OCI-LY3 (cell line): ENCODE measurements around the gene ZNF534.

Experiments used
- H2AFZ ChIP-seq: fragments of 200-600, 300-600 bp; shearing (Covaris generic); 2 replicates; pipeline ENCODE4 v1.6.0; 2014; ENCODE audit warnings: antibody characterized with exemption, low read depth, low read length
- H3K27ac ChIP-seq: fragments of 200-600, 300-600 bp; sonication (generic); 2 replicates; pipeline ENCODE4 v1.5.1; 2014; ENCODE audit warnings: mild to moderate bottlenecking, low read length, moderate library complexity, mixed read lengths
- H3K27me3 ChIP-seq: fragments of 200-600, 300-600 bp; sonication (generic); 2 replicates; pipeline ENCODE4 v1.6.1; 2014; ENCODE audit warnings: low read depth, low read length, mixed read lengths
- H3K36me3 ChIP-seq: fragments of 200-600, 300-600 bp; sonication (generic); replicated peaks from 2 replicates; pipeline ENCODE3; 2014; ENCODE audit warnings: low read depth, low read length, mixed read lengths
- H3K4me1 ChIP-seq: fragments of 300-600, 200-600 bp; sonication (generic); 2 replicates; pipeline ENCODE4 v1.6.1; 2014; ENCODE audit warnings: low read length, mixed read lengths
- H3K4me2 ChIP-seq: fragments of 200-600, 300-600 bp; sonication (generic); 2 replicates; pipeline ENCODE4 v1.6.1; 2014; ENCODE audit warnings: low read length, mixed read lengths
- H3K4me3 ChIP-seq: fragments of 300-600, 200-600 bp; sonication (generic); 2 replicates; pipeline ENCODE4 v1.5.1; 2014; ENCODE audit warnings: antibody characterized with exemption, mild to moderate bottlenecking, low read length, moderate library complexity
- H3K79me2 ChIP-seq: fragments of 300-600, 200-600 bp; shearing (Covaris generic); 2 replicates; pipeline ENCODE4 v1.6.1; 2014; ENCODE audit warnings: mild to moderate bottlenecking, low read length, mixed read lengths
- H3K9ac ChIP-seq: fragments of 300-600, 200-600 bp; shearing (Covaris generic); 2 replicates; pipeline ENCODE4 v1.6.0; 2014; ENCODE audit warnings: mild to moderate bottlenecking, low read length, moderate library complexity
- H3K9me3 ChIP-seq: fragments of 200-600, 300-600 bp; shearing (Covaris generic); 2 replicates; pipeline ENCODE4 v1.6.1; 2014; ENCODE audit warnings: low read length, mixed read lengths; ENCODE audit not compliant: insufficient read depth
- H4K20me1 ChIP-seq: fragments of 200-600, 300-600 bp; sonication (generic); 2 replicates; pipeline ENCODE4 v1.6.1; 2016; ENCODE audit warnings: low read length, mixed read lengths; ENCODE audit not compliant: insufficient read depth
- EZH2phosphoT487 ChIP-seq: fragments of 200-600 bp; shearing (Covaris generic); IDR thresholded peaks from 2 replicates; pipeline ENCODE4 v1.6.1; 2018; ENCODE audit warnings: antibody characterized with exemption, mixed run types, low read depth
- TF ChIP-seq, protein P1 (sequence below): fragments of 200-600, 300-600 bp; sonication (generic); IDR thresholded peaks from 2 replicates; pipeline ENCODE4 v1.5.1; 2014; ENCODE audit warnings: antibody characterized with exemption, low read length, low read depth

Gene ZNF534

DNA sequence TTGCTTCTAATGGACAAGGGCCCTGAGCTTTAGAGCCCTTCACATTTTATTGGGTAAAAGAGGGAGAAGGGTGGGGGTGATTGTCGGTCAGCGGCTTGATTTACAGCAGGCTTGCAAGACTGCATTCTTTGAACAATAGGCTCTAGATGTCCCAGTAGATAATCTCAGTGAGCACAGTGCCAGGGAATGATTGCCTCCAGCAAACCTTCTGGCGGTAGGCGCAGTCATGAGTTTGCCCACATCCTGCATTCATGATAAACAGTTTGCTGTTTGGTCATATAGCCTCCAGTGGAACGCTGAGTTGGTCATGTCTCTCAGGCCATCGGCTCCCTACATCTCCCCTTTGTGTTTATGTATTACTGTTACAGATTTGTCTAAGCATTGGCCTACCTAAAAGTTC lies 18.7 kb upstream of the ZNF534 start:
- TF ChIP-seq, protein P1, sequence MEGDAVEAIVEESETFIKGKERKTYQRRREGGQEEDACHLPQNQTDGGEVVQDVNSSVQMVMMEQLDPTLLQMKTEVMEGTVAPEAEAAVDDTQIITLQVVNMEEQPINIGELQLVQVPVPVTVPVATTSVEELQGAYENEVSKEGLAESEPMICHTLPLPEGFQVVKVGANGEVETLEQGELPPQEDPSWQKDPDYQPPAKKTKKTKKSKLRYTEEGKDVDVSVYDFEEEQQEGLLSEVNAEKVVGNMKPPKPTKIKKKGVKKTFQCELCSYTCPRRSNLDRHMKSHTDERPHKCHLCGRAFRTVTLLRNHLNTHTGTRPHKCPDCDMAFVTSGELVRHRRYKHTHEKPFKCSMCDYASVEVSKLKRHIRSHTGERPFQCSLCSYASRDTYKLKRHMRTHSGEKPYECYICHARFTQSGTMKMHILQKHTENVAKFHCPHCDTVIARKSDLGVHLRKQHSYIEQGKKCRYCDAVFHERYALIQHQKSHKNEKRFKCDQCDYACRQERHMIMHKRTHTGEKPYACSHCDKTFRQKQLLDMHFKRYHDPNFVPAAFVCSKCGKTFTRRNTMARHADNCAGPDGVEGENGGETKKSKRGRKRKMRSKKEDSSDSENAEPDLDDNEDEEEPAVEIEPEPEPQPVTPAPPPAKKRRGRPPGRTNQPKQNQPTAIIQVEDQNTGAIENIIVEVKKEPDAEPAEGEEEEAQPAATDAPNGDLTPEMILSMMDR = no peak
- H3K4me2 ChIP-seq = no peak overlapping the region
- no peaks in the 10 kb centered on the region for H3K27me3 ChIP-seq
- no peaks in the 10 kb centered on the region for H3K4me1 ChIP-seq
- no peaks in the 10 kb centered on the region for H3K36me3 ChIP-seq
- H3K79me2 ChIP-seq = no peaks in the 10 kb centered on the region
- no peak overlapping the region for H3K4me3 ChIP-seq
- H4K20me1 ChIP-seq = no peaks in the 10 kb centered on the region
- no peak overlapping the region for H2AFZ ChIP-seq
- no peak overlapping the region for H3K27ac ChIP-seq
- no peak overlapping the region for H3K9ac ChIP-seq
- H3K9me3 ChIP-seq = peaks cover 10% of the 10 kb centered on the region

DNA sequence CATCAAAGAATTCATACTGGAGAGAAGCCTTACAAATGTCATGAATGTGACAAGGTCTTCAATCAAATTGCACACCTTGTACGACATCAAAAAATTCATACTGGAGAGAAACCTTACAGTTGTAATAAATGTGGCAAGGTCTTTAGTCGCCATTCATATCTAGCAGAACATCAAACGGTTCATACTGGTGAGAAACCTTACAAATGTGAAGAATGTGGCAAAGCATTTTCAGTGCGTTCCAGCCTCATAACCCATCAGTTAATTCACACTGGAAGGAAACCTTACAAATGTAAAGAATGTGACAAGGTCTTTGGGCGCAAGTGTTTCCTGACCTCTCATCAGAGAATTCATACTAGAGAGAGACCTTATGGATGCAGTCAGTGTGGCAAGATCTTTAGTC lies 13.2 kb upstream of the ZNF534 start:
- H3K27ac ChIP-seq = no peak overlapping the region
- H3K4me1 ChIP-seq = no peaks in the 10 kb centered on the region
- H3K9me3 ChIP-seq = peaks cover 22% of the 10 kb centered on the region; the same call in 1 of the 2 replicates
- H3K79me2 ChIP-seq = no peaks in the 10 kb centered on the region
- H4K20me1 ChIP-seq = no peaks in the 10 kb centered on the region
- H3K27me3 ChIP-seq = no peaks in the 10 kb centered on the region
- H3K4me3 ChIP-seq = no peak overlapping the region
- TF ChIP-seq EZH2phosphoT487 = no peak
- TF ChIP-seq, protein P1 = no peak
- no peak overlapping the region for H3K9ac ChIP-seq
- no peak overlapping the region for H3K4me2 ChIP-seq
- H2AFZ ChIP-seq = no peak overlapping the region
- no peaks in the 10 kb centered on the region for H3K36me3 ChIP-seq

DNA sequence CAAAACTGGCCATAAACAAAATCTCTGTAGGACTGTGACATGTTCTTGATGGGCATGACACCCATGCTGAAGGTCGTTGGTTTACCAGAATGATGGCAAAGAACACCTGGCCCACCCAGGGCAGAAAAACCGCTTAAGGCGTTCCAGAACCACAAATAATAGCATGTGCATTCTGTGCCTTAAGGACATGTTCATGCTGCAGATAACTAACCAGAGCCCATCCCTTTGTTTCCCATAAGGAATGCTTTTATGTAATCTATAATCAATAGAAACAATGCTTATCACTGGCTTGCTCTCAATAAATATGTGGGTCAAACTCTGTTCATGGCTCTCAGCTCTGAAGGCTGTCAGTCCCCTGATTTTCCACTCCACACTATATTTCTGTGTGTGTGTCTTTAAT lies 13.2 kb downstream of the ZNF534 start:
- no peak overlapping the region for H3K4me3 ChIP-seq
- no peak for TF ChIP-seq EZH2phosphoT487

DNA sequence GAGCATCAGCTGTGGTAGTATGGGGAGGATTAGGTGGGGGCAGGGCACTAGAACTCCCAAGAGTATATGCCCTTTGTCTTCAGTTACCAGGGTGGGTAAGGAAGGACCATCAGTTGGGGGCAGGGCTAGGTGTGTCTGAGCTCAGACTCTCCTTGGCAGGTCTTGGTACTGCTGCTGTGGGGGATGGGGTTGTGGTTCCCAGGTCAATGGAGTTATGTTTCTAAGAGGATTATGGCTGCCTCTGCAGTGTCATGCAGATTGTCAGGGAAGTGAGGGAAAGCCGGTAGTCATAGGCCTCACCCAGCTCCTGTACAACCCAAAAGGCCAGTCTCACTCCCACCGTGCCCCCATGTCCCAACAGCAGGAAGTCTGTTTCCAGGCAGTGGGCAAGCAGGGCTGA lies 15.6 kb downstream of the ZNF534 start:
- Histone ChIP-seq H3K27me3 (no peaks in the 10 kb centered on the region), H3K36me3 (no peaks in the 10 kb centered on the region), H3K4me3 (no peak overlapping the region), H3K4me1 (no peaks in the 10 kb centered on the region), H3K4me2 (no peak overlapping the region), H3K9ac (no peak overlapping the region), H4K20me1 (no peaks in the 10 kb centered on the region), H3K79me2 (no peaks in the 10 kb centered on the region), H3K9me3 (0 out of 2 replicates have a peak, but pooled peaks cover 7% of the 10 kb centered on the region), H2AFZ (no peak overlapping the region), H3K27ac (no peak overlapping the region)
- TF ChIP-seq, protein P1 = no peak
- TF ChIP-seq EZH2phosphoT487 = no peak

More for the DNA sequence above, 13.2 kb downstream of the ZNF534 start:
- Histone ChIP-seq H3K27ac (no peak overlapping the region), H4K20me1 (no peaks in the 10 kb centered on the region), H3K27me3 (no peaks in the 10 kb centered on the region), H3K9ac (no peak overlapping the region), H2AFZ (no peak overlapping the region), H3K79me2 (no peaks in the 10 kb centered on the region), H3K4me2 (no peak overlapping the region), H3K36me3 (no peaks in the 10 kb centered on the region), H3K9me3 (0 out of 2 replicates have a peak, but pooled peaks cover 11% of the 10 kb centered on the region), H3K4me1 (no peaks in the 10 kb centered on the region)

DNA sequence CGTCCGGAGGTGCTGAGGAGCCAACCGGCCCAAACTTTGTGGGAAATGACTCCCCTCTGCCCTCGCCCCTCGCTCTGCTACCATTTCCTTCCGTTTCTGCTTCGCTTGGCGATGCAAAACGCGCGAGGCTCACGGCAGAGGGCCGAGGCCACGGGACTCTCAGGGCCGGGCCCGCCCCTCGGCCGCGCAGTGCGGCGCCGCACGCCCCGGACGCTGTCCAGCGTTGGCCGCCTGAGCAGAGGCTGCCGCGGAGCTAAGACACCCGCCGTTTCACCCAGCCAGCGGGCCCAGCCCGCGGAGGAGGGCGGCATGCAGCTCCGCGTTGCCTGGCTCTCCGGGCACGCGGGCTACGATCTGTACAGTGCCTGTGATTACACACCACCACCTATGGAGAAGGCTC lies 22.3 kb downstream of the ZNF534 start:
- H3K9ac ChIP-seq = no peak overlapping the region
- H3K4me3 ChIP-seq = no peak overlapping the region
- no peaks in the 10 kb centered on the region for H3K27me3 ChIP-seq
- no peaks in the 10 kb centered on the region for H3K79me2 ChIP-seq
- H3K4me1 ChIP-seq = no peaks in the 10 kb centered on the region
- no peak overlapping the region for H3K27ac ChIP-seq
- peaks cover 12% of the 10 kb centered on the region; the same call in 1 of the 2 replicates for H3K9me3 ChIP-seq
- H2AFZ ChIP-seq = no peak overlapping the region
- no peaks in the 10 kb centered on the region for H4K20me1 ChIP-seq
- H3K36me3 ChIP-seq = no peaks in the 10 kb centered on the region
- no peak overlapping the region for H3K4me2 ChIP-seq
- TF ChIP-seq, protein P1 = no peak
- no peak for TF ChIP-seq EZH2phosphoT487
